ENCODE measurements around the gene GLDN. TPM values are rescaled to one million over a fixed set of nuclear protein-coding genes. Genes with fewer than 3 reads are reported as not detected.

Gene GLDN
- total RNA-seq, 1 donor from 2014 or later, result not detected

- no peak for DNase-seq (ENCODE audit: low read depth)
- no peak for TF ChIP-seq CTCF (conservative IDR thresholded peaks at IDR 0.05; ENCODE audit: low read depth, low read length)
- no peak overlapping the region for H3K4me3 ChIP-seq (ENCODE audit: low read depth, low read length)
Observed at GRCh38 chr15:51321316-51321715, 20.1 kb upstream of the GLDN start.

GRCh38 chr15:51322621-51323296 is 18.7 kb upstream of the GLDN start:
- DNase-seq (ENCODE audit: low read depth), result no peak
- no peak for TF ChIP-seq CTCF (conservative IDR thresholded peaks at IDR 0.05; ENCODE audit: low read depth, low read length)
- no peak overlapping the region for H3K4me3 ChIP-seq (ENCODE audit: low read depth, low read length)

- no peak for TF ChIP-seq CTCF (conservative IDR thresholded peaks at IDR 0.05; ENCODE audit: low read depth, low read length)
- DNase-seq (ENCODE audit: low read depth), result no peak
- no peak overlapping the region for H3K4me3 ChIP-seq (ENCODE audit: low read depth, low read length)
Observed at GRCh38 chr15:51323749-51324148, 17.7 kb upstream of the GLDN start.

- H3K4me3 ChIP-seq (ENCODE audit: low read depth, low read length), result no peak overlapping the region
- TF ChIP-seq CTCF (conservative IDR thresholded peaks at IDR 0.05; ENCODE audit: low read depth, low read length), result no peak
- no peak for DNase-seq (ENCODE audit: low read depth)
Observed at GRCh38 chr15:51325167-51325566, 16.3 kb upstream of the GLDN start.

- no peak for DNase-seq (ENCODE audit: low read depth)
- no peak for TF ChIP-seq CTCF (conservative IDR thresholded peaks at IDR 0.05; ENCODE audit: low read depth, low read length)
- H3K4me3 ChIP-seq (ENCODE audit: low read depth, low read length), result no peak overlapping the region
Observed at GRCh38 chr15:51327081-51327480, 14.4 kb upstream of the GLDN start.

GRCh38 chr15:51328926-51329325 is 12.5 kb upstream of the GLDN start:
- no peak for TF ChIP-seq CTCF (conservative IDR thresholded peaks at IDR 0.05; ENCODE audit: low read depth, low read length)
- no peak for DNase-seq (ENCODE audit: low read depth)
- no peak overlapping the region for H3K4me3 ChIP-seq (ENCODE audit: low read depth, low read length)

GRCh38 chr15:51331141-51331540 is 10.3 kb upstream of the GLDN start:
- no peak for DNase-seq (ENCODE audit: low read depth)

More at GRCh38 chr15:51331141-51331540, 10.3 kb upstream of the GLDN start:
- TF ChIP-seq CTCF (conservative IDR thresholded peaks at IDR 0.05; ENCODE audit: low read depth, low read length), result no peak
- no peak overlapping the region for H3K4me3 ChIP-seq (ENCODE audit: low read depth, low read length)

Measured in epithelial cell of proximal tubule (primary cell).